GM21528 (cell line): ENCODE results near the gene LYRM9.
"Not testable (repeated sequence)": the region's sequence is repeated elsewhere in the genome, so short reads cannot be mapped to it uniquely, and the experiment has no call there.

ENCODE experiments used
- ATAC-seq: cut with Tn5 transposase; IDR thresholded peaks from one replicate; pipeline ENCODE4 v1.9.1; 2021; ENCODE audit warnings: mild to moderate bottlenecking, moderate library complexity; ENCODE audit not compliant: unreplicated experiment, low FRiP score

LYRM9 gene

GRCh38 chr17:27892866-27893769, at the start of gene LYRM9:
Gene LYRM9 (minus strand): TSS chr17:27893365. CDS start chr17:27882694, 10,671 bp downstream.
- peak; percentile 91 for ATAC-seq

GRCh38 chr17:27940503-27941428, 47.6 kb upstream of the LYRM9 start:
- no peak for ATAC-seq

GRCh38 chr17:27939474-27940465, 46.6 kb upstream of the LYRM9 start:
- ATAC-seq: no peak

GRCh38 chr17:27938864-27939263, 45.7 kb upstream of the LYRM9 start:
- ATAC-seq: no peak

- no peak for ATAC-seq
Observed at GRCh38 chr17:27938241-27938640, 45.1 kb upstream of the LYRM9 start.

GRCh38 chr17:27937025-27937546, 43.9 kb upstream of the LYRM9 start:
- no peak for ATAC-seq

GRCh38 chr17:27930000-27930399, 36.8 kb upstream of the LYRM9 start:
- ATAC-seq: no peak

GRCh38 chr17:27928587-27928986, 35.4 kb upstream of the LYRM9 start:
- ATAC-seq: no peak

- ATAC-seq: no peak
Observed at GRCh38 chr17:27927781-27928180, 34.6 kb upstream of the LYRM9 start.

- ATAC-seq: no peak
Observed at GRCh38 chr17:27921599-27921998, 28.4 kb upstream of the LYRM9 start.

GRCh38 chr17:27921077-27921476, 27.9 kb upstream of the LYRM9 start:
- no peak for ATAC-seq

- ATAC-seq: no peak
Observed at GRCh38 chr17:27920569-27920968, 27.4 kb upstream of the LYRM9 start.

- ATAC-seq: no peak
Observed at GRCh38 chr17:27919079-27919478, 25.9 kb upstream of the LYRM9 start.

- no peak for ATAC-seq
Observed at GRCh38 chr17:27918498-27918897, 25.3 kb upstream of the LYRM9 start.

- ATAC-seq: no peak
Observed at GRCh38 chr17:27917000-27917399, 23.8 kb upstream of the LYRM9 start.

- no peak for ATAC-seq
Observed at GRCh38 chr17:27915709-27916108, 22.5 kb upstream of the LYRM9 start.

GRCh38 chr17:27914382-27914781, 21.2 kb upstream of the LYRM9 start:
- no peak for ATAC-seq

GRCh38 chr17:27912964-27913363, 19.8 kb upstream of the LYRM9 start:
- no peak for ATAC-seq

GRCh38 chr17:27912299-27912698, 19.1 kb upstream of the LYRM9 start:
- not testable (repeated sequence) for ATAC-seq
